ENCODE data around the gene SAMD1. TPM values are rescaled to one million over a fixed set of nuclear protein-coding genes. Genes with fewer than 3 reads are reported as not detected.

The SAMD1 gene
- total RNA-seq, 1 donor, result 40.4 TPM

DNA sequence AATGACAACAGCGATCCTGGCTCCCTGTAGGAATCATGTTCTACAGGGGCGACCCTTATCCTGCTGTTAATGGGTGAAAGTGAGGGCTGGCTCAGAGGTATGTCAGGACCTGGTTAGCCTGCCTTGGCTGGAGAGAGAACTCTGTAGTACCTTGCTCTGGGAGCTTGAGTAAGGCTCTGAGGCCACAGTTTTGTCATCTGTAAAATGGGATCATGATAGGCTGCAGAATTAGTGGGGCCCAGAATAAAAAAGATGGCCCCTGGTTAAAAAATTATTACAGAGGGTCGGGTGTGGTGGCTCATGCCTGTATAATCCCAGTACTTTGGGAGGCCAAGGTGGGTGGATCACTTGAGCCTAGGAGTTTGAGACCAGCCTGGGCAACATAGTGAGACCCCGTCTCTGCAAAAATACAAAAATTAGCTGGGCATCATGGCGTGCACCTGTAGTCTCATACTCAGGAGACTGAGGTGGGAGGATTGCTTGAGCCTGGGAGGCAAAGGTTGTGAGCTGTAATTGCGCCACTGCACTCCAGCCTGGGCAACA, 10.5 kb upstream of the SAMD1 start:
- TF ChIP-seq, protein P1, sequence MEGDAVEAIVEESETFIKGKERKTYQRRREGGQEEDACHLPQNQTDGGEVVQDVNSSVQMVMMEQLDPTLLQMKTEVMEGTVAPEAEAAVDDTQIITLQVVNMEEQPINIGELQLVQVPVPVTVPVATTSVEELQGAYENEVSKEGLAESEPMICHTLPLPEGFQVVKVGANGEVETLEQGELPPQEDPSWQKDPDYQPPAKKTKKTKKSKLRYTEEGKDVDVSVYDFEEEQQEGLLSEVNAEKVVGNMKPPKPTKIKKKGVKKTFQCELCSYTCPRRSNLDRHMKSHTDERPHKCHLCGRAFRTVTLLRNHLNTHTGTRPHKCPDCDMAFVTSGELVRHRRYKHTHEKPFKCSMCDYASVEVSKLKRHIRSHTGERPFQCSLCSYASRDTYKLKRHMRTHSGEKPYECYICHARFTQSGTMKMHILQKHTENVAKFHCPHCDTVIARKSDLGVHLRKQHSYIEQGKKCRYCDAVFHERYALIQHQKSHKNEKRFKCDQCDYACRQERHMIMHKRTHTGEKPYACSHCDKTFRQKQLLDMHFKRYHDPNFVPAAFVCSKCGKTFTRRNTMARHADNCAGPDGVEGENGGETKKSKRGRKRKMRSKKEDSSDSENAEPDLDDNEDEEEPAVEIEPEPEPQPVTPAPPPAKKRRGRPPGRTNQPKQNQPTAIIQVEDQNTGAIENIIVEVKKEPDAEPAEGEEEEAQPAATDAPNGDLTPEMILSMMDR (IDR thresholded peaks at IDR 0.05; ENCODE audit: insufficient read depth, low read length), result no peak
- no peak overlapping the region for H3K4me3 ChIP-seq (ENCODE audit: low read depth, low read length)
- no peak for DNase-seq (ENCODE audit: low read depth)

- no peak overlapping the region for H3K4me3 ChIP-seq (ENCODE audit: low read depth, low read length)
- TF ChIP-seq, protein P1 (IDR thresholded peaks at IDR 0.05; ENCODE audit: insufficient read depth, low read length), result peak; percentile 26
- DNase-seq (ENCODE audit: low read depth), result no peak
Observed at GRCh38 chr19:14097532-14098151, 7.1 kb upstream of the SAMD1 start.

DNA sequence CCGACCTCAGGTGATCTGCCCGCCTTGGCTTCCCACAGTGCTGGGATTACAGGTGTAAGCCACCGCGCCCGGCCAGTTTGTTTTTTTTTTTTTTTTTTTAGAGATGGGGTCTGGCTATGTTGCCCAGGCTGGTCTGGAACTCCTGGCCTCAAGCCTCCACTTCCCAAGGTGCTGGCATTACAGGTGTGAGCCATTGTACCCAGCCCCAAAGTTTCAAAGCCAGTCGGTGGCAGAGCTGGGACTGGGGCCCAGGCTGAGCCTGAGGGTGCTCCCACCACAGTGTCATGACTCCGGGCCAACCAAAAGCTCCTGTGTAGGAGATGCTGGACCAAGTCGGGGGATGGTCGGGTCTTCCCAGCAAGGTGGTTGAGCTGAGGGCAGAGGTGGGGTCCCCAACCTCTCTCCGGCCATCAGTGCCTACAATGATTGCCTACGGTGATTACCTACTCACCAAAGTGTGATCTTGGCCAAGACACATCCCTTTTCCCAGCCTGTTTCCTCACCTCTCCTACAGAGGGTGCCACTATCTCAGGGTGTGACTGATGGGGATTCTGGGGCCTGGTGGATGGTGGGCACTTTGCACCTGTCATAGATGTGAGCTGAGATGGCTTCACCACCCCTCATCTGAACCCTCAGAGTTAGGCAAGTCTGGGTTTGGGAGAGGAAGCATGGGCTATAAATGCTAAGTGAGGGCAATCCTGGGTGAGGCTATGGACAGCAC, 5.9 kb upstream of the SAMD1 start:
- no peak overlapping the region for H3K4me3 ChIP-seq (ENCODE audit: low read depth, low read length)
- DNase-seq (ENCODE audit: low read depth), result no peak
- TF ChIP-seq, protein P1 (IDR thresholded peaks at IDR 0.05; ENCODE audit: insufficient read depth, low read length), result no peak

DNA sequence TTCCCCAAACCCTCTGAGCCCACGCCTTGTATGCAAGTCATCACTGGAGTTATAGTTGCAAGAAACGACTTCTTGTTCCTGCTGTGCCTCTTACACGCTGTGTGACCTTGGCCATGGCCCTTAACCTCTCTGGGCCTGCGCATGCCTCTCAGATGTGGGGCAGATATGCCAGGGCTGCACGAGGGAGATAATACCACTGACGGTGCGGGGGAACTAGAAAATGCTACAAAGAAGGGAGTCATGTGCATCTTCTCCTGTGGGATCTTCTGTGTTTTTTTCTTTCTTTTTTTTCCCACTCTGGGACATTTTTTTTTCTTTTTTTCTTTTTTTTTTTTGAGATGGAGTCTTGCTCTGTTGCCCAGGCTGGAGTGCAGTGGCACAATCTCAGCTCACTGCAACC, 4.3 kb upstream of the SAMD1 start:
- TF ChIP-seq, protein P1 (IDR thresholded peaks at IDR 0.05; ENCODE audit: insufficient read depth, low read length), result no peak
- DNase-seq (ENCODE audit: low read depth), result no peak
- no peak overlapping the region for H3K4me3 ChIP-seq (ENCODE audit: low read depth, low read length)

DNA sequence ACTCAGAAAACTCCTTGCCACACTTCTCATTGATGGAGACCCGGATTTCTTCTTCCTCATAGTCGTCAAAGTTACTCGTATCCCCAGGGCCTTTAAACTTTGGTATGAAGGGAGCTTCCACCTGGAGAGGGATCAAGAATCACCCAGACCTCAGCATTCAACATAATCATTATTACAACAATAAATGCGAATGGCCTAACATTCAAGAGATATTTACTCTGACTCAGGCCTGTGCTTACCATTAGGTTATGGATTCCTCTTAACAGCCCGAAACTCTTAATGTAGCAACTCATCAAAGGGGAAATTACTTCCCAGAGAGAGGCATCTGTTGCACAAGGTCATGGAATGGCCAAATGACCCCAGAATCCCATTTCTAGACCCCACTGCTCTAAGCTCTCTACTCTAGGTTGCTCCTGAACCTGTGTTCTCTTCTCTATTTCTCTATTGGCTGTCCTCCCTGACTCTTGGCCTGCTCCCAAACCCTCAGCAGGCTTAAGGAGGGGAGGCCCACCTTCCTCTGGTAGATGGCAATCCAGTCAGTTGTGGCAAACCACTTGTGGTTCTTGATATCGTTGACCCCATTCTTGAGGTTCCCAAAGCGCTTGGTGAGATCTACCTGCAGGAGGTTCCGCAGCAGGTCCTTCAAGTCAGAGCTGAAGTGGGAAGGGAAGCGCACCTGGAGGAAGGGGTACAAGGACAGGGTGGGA, 2.7 kb upstream of the SAMD1 start:
- H3K4me3 ChIP-seq (ENCODE audit: low read depth, low read length), result no peak overlapping the region
- DNase-seq (ENCODE audit: low read depth), result no peak
- TF ChIP-seq, protein P1 (IDR thresholded peaks at IDR 0.05; ENCODE audit: insufficient read depth, low read length), result no peak

- H3K4me3 ChIP-seq (ENCODE audit: low read depth, low read length), result peak overlapping the region; percentile 80
- no peak for DNase-seq (ENCODE audit: low read depth)
- TF ChIP-seq, protein P1 (IDR thresholded peaks at IDR 0.05; ENCODE audit: insufficient read depth, low read length), result no peak
Observed at GRCh38 chr19:14091813-14092462, 1.4 kb upstream of the SAMD1 start.
